ENCODE measurements around the gene NPC1.

GRCh38 chr18:23605941-23606340 lies 19.6 kb upstream of the NPC1 start:
- TF ChIP-seq POLR2A (IDR thresholded peaks at IDR 0.05; ENCODE audit: low read depth, low read length), result no peak
- TF ChIP-seq TAF1 (IDR thresholded peaks at IDR 0.05; ENCODE audit: borderline replicate concordance, low read depth, low read length), result no peak
